Measurements from ENCODE around the gene LSAMP. TPM values are rescaled to one million over a fixed set of nuclear protein-coding genes. Genes with fewer than 3 reads are reported as not detected.

The LSAMP gene
- total and polyA plus RNA-seq, 2 experiments from 2014 or later, result 2.0 to 2.9 TPM

DNA sequence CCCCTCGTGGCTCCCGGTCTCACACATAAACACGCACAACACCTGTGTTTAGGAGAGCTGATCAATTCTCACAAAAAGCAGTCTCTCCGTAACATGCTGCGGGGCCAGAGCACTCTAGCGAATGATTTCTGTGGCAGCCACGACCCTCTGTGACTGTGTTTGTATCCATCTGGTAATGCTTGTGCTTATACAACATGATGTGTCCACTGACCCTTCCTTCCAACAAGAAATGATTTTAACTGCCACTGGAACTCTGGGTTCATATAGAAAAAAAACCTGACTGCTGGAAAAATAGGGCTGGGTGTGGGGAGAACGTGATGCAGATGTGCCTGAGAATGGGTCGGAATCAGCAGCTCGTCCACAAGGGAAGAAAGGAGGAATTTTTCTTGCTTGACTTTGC, 411.8 kb downstream of the LSAMP start:
- no peaks in the 10 kb centered on the region for H3K9me3 Mint-ChIP-seq
- no peak overlapping the region for H3K27ac ChIP-seq (ENCODE audit: low read depth)
- H3K4me3 Mint-ChIP-seq, result no peak overlapping the region
- H4K20me1 ChIP-seq (replicated peaks; ENCODE audit: insufficient read depth), result no peaks in the 10 kb centered on the region
- no peaks in the 10 kb centered on the region for H3F3A ChIP-seq (replicated peaks; ENCODE audit: low read depth)
- H3K79me2 ChIP-seq (replicated peaks; ENCODE audit: insufficient read depth), result no peaks in the 10 kb centered on the region
- H3K4me2 ChIP-seq, result no peak overlapping the region
- no peak overlapping the region for H3K27ac Mint-ChIP-seq
- ATAC-seq (no peak), DNase-seq (ENCODE audit: low spot score) (no peak)
- peaks cover 4% of the 10 kb centered on the region for H3K9me2 ChIP-seq (ENCODE audit: insufficient read depth)
- H3K36me3 ChIP-seq (ENCODE audit: insufficient read depth), result no peaks in the 10 kb centered on the region
- H3K4me3 ChIP-seq, result no peak overlapping the region
- no peaks in the 10 kb centered on the region for H3K27me3 Mint-ChIP-seq (ENCODE audit: insufficient read depth, low read depth, poor library complexity)
- peaks cover 27% of the 10 kb centered on the region; the same call in 2 of the 3 replicates for H3K4me1 Mint-ChIP-seq
- no peaks in the 10 kb centered on the region for H3K36me3 Mint-ChIP-seq (ENCODE audit: low read depth)
- H3K4me1 ChIP-seq (ENCODE audit: insufficient read depth), result peaks cover 11% of the 10 kb centered on the region; the same call in 1 of the 2 replicates
- H3K27me3 ChIP-seq (ENCODE audit: insufficient read depth), result no peaks in the 10 kb centered on the region
- TF ChIP-seq, protein P1, sequence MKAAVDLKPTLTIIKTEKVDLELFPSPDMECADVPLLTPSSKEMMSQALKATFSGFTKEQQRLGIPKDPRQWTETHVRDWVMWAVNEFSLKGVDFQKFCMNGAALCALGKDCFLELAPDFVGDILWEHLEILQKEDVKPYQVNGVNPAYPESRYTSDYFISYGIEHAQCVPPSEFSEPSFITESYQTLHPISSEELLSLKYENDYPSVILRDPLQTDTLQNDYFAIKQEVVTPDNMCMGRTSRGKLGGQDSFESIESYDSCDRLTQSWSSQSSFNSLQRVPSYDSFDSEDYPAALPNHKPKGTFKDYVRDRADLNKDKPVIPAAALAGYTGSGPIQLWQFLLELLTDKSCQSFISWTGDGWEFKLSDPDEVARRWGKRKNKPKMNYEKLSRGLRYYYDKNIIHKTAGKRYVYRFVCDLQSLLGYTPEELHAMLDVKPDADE (IDR thresholded peaks at IDR 0.05), result no peak
- TF ChIP-seq CREB1 (CRISPR knock-in tag; IDR thresholded peaks at IDR 0.05; ENCODE audit: low read depth) (no peak), ZNF331 (CRISPR knock-in tag; IDR thresholded peaks at IDR 0.05; ENCODE audit: low read depth) (no peak), EZH2 (IDR thresholded peaks at IDR 0.05; ENCODE audit: low read depth, unreplicated experiment) (no peak), REST (IDR thresholded peaks at IDR 0.05; ENCODE audit: unreplicated experiment) (no peak), POLR2AphosphoS5 (IDR thresholded peaks at IDR 0.05; ENCODE audit: low read depth) (no peak), EZH2phosphoT487 (IDR thresholded peaks at IDR 0.05; ENCODE audit: unreplicated experiment) (no peak), JUNB (IDR thresholded peaks at IDR 0.05; ENCODE audit: unreplicated experiment) (no peak), NANOG (IDR thresholded peaks at IDR 0.05; ENCODE audit: borderline replicate concordance) (no peak), ZNF114 (CRISPR knock-in tag; IDR thresholded peaks at IDR 0.05) (no peak), CTCF (conservative IDR thresholded peaks at IDR 0.05; ENCODE audit: low read depth in 2 of 2) (no peak), STAT1 (IDR thresholded peaks at IDR 0.05; ENCODE audit: unreplicated experiment) (no peak)
- TF ChIP-seq, protein P2, sequence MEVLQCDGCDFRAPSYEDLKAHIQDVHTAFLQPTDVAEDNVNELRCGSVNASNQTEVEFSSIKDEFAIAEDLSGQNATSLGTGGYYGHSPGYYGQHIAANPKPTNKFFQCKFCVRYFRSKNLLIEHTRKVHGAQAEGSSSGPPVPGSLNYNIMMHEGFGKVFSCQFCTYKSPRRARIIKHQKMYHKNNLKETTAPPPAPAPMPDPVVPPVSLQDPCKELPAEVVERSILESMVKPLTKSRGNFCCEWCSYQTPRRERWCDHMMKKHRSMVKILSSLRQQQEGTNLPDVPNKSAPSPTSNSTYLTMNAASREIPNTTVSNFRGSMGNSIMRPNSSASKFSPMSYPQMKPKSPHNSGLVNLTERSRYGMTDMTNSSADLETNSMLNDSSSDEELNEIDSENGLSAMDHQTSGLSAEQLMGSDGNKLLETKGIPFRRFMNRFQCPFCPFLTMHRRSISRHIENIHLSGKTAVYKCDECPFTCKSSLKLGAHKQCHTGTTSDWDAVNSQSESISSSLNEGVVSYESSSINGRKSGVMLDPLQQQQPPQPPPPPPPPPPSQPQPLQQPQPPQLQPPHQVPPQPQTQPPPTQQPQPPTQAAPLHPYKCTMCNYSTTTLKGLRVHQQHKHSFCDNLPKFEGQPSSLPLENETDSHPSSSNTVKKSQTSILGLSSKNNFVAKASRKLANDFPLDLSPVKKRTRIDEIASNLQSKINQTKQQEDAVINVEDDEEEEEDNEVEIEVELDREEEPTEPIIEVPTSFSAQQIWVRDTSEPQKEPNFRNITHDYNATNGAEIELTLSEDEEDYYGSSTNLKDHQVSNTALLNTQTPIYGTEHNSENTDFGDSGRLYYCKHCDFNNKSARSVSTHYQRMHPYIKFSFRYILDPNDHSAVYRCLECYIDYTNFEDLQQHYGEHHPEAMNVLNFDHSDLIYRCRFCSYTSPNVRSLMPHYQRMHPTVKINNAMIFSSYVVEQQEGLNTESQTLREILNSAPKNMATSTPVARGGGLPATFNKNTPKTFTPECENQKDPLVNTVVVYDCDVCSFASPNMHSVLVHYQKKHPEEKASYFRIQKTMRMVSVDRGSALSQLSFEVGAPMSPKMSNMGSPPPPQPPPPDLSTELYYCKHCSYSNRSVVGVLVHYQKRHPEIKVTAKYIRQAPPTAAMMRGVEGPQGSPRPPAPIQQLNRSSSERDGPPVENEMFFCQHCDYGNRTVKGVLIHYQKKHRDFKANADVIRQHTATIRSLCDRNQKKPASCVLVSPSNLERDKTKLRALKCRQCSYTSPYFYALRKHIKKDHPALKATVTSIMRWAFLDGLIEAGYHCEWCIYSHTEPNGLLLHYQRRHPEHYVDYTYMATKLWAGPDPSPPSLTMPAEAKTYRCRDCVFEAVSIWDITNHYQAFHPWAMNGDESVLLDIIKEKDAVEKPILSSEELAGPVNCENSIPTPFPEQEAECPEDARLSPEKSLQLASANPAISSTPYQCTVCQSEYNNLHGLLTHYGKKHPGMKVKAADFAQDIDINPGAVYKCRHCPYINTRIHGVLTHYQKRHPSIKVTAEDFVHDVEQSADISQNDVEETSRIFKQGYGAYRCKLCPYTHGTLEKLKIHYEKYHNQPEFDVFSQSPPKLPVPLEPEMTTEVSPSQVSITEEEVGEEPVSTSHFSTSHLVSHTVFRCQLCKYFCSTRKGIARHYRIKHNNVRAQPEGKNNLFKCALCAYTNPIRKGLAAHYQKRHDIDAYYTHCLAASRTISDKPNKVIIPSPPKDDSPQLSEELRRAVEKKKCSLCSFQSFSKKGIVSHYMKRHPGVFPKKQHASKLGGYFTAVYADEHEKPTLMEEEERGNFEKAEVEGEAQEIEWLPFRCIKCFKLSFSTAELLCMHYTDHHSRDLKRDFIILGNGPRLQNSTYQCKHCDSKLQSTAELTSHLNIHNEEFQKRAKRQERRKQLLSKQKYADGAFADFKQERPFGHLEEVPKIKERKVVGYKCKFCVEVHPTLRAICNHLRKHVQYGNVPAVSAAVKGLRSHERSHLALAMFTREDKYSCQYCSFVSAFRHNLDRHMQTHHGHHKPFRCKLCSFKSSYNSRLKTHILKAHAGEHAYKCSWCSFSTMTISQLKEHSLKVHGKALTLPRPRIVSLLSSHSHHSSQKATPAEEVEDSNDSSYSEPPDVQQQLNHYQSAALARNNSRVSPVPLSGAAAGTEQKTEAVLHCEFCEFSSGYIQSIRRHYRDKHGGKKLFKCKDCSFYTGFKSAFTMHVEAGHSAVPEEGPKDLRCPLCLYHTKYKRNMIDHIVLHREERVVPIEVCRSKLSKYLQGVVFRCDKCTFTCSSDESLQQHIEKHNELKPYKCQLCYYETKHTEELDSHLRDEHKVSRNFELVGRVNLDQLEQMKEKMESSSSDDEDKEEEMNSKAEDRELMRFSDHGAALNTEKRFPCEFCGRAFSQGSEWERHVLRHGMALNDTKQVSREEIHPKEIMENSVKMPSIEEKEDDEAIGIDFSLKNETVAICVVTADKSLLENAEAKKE (CRISPR knock-in tag; IDR thresholded peaks at IDR 0.05), result no peak
- no peak overlapping the region for H2AFZ ChIP-seq
